ENCODE data around the gene FAM53B.

FAM53B gene

DNA sequence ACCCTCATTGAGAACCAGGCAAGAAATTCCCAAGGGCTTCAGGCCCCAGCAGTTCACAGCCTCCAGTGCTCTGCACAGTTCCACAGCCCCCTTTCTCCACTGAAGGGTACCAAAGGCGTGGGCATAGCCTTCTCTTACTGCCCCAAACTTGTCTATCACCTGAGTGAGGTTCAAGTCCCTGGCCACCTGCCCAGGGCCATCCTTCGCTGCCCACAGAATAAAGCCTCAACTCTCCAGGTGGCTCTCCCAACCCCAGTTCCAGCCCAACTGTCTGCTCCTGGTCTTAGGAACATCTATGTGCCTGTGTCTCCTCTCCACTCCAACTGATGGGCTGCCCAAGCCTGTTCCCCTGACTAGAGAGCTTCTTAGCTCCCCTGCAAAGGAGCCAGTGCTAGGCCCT lies 79.1 kb downstream of the FAM53B start:
- DNase-seq (ENCODE audit: low read depth in 2 of 3, low spot score in 1 of 3): no peak

DNA sequence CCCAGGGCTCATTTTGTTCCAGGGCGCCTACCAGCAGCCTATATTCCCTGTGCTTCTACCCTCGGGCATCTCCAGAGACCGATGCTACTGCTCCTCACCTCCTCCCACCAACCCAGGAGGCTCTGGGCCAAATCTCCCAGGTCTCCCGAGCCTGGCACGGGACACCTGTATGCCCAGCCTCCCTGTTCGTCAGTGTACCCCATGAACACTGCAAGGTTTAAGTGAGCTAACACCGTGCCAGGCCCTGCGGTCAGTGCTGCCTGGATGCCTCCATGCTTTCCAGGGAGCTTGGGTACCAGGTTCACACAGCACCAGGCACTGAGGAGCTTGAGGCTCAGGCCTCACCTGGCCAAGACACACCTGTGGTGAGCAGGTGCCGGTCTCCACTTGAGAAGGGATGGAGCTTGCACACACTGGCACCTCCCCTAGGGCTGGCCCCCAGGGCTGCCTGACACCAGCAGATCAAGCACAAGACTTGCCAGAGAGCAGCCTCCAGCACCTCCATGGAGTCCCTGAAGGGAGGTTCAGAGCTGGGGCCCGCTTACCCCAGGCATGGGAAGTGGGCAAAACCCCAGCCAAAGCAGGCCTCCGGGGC lies 80.3 kb downstream of the FAM53B start:
- DNase-seq (ENCODE audit: low read depth in 2 of 3, low spot score in 1 of 3): no peak

DNA sequence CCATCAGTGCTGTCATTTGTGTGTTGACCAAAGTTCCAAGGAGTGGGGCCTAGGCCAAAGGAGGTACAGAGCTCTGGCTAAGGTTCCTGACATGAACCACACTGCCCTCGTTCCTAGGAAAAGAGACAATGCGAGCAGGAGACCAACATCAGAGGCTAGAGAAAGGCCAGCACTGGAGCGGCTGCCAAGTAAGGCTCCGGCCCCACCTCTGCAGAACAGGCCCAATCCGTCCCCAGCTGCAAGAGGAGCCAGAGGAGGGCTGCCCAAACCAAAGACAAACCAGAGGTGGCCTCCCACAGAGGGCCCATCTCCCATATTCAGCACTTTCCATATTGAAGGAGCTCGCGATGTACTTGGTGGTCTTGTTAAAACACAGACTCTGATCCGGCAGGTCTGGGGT lies 81.0 kb downstream of the FAM53B start:
- no peak for DNase-seq (ENCODE audit: low read depth in 2 of 3, low spot score in 1 of 3)

DNA sequence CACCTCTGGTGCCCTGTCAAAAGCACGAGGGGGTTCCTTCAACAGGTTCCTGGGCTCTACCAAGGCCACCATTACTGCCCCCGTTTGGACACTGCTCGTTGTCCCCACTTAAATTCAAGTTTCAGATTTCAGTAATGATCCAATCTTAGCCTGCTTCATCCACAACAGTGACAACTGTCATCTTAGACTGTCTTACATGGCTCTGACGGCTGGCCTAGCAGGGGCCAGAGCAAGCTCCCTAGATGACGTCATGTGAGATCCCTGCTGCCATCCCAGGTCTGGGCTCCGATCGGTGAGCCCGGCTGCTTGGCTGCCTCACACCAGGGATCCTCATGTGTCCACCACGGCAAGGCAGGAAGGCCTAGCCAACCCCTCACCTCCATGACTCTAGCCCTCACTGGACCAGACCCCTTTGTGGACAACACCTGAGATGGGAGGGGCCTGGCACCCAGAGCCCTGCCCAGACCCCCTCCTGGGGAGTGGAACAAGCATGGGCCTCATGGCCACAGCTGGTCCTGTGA lies 82.5 kb downstream of the FAM53B start:
- no peak for DNase-seq (ENCODE audit: low read depth in 2 of 3, low spot score in 1 of 3)

DNA sequence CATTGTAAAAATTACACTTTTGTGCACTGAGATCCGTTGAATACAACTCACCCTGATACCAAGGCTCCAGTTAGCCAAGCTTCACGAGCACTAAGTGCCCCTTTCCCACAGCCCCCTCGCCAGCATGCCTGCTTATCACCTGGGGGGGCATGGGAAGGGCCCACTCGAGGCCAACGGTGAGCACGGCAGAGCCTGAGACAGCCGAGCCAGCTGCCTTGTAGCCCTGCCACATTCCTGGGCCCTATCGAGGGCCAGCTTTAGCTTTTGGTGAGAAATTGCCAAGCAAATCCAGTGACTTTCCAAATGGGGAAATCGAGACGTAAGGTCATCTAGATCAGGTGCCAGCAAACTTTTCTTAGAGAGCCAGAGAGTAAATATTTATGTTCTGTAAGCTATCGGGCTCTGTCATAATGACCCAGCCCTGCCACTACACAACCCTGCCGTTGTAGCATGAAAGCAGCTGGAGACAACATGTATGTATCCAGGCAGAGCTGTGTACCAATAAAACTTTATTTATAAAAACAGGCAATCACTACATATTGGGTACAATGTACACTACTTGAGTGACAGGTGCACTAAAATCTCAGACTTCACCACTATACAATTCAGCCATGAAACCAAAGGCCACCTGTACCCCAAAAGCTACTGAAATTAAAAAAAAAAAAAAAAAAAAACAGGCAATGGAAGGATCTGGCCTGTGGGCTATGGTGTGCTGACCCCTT lies 83.6 kb downstream of the FAM53B start:
- no peak for DNase-seq (ENCODE audit: low read depth in 2 of 3, low spot score in 1 of 3)

DNA sequence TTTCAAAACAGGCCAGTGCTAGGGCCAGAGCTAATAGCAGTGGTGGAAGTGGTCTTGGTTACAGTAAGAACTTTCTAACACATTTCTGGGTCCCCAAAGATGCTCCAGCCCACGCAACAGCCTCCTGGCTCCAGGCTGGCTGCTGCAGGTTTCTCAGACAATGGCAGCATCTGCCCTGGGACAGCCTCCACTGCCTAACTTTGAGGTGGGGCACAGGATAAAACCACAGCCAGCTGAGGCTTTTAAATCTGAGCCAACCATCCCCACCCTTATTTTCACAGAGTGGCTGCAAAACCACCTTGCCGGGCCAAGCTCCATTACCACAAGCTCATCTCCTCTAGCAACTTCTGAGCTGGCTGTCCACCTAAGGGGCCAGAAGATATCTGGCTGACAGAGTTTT lies 84.8 kb downstream of the FAM53B start:
- no peak for DNase-seq (ENCODE audit: low read depth in 2 of 3, low spot score in 1 of 3)

DNA sequence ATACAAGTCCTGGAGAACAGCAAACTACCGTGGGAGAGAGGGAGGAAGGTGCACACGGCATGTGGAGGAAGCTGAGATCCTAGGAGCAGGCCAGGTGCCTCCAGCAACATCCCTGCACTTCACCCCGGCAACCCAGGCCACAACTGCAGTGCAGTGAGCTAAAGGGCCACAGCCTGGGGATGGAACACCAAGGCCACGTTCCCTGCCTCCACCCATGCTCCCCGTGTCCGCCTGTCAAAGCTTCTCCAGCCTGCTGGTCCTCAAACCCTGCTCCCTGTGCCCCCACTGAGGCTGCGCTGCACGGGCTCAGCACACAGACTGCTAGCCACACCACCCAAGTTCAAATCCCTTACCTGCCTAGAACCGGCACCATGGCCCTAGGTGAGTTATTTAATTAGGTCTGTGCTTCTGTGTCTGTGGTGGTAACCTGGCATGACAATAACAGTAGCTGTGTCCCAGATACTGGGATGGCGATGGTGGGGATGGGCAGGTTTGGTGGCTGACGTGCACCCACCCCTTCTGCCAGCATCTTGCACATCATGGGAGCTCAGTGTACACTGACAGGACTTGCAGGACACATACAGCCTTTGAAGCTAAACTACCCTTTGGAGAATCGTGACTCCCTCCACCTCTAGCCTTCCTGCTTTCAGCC lies 85.5 kb downstream of the FAM53B start:
- DNase-seq (ENCODE audit: low read depth in 2 of 3, low spot score in 1 of 3): no peak

DNA sequence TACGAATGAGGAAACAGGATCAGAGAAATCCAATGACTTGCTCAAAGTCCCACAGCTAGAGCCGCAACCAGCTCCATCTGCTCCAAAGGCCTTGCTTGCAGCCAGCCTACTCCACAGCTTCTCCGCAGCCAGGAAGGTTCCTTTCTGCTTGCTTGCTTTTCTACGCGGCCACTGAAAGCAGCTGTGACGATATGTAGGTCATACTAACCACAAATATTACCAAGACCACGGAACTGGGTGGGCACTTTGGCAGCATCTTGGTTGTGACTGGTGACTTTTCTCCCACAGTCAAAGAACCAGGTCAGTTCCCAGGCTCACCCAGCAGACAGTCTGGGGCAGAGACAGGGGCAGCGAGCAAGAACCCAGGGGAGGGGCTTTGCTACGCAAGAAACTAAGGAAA lies 86.4 kb downstream of the FAM53B start:
- DNase-seq (ENCODE audit: low read depth in 2 of 3, low spot score in 1 of 3): no peak

DNA sequence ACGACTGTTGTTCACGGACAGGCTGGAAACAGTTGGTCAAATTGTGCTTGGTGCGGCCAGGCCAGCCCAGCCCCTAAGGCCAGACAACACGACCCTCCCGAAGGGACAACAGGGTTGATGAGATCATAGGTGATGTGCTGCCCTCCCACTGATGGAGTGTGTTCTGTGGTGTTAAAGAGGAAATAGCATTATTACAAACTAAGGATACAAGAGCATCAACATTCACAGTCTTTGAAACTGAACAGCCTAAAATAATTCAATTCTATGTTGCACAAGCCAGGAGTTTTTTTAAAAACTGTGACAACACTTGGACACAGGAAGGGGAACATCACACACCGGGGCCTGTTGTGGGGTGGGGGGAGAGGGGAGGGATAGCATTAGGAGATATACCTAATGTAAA lies 87.6 kb downstream of the FAM53B start:
- no peak for DNase-seq (ENCODE audit: low read depth in 2 of 3, low spot score in 1 of 3)

DNA sequence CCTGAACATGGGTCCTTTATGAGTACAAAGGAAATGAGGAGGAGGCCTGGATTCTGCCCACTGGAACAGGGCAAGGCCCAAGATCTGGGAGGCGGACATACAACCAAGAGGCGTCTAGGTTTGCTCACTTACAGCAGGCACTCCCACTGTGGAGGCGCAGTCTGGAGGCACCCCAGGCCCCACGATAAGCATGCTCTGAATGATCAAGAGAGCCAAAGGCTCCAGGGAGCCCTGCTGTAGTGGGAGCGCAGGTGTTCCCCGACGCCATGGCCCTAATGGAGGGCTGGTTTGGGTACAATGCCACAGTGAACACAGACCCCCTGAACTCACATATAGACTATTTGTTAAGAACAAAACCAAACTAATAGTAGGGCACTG lies 88.1 kb downstream of the FAM53B start:
- DNase-seq (ENCODE audit: low read depth in 2 of 3, low spot score in 1 of 3): no peak

DNA sequence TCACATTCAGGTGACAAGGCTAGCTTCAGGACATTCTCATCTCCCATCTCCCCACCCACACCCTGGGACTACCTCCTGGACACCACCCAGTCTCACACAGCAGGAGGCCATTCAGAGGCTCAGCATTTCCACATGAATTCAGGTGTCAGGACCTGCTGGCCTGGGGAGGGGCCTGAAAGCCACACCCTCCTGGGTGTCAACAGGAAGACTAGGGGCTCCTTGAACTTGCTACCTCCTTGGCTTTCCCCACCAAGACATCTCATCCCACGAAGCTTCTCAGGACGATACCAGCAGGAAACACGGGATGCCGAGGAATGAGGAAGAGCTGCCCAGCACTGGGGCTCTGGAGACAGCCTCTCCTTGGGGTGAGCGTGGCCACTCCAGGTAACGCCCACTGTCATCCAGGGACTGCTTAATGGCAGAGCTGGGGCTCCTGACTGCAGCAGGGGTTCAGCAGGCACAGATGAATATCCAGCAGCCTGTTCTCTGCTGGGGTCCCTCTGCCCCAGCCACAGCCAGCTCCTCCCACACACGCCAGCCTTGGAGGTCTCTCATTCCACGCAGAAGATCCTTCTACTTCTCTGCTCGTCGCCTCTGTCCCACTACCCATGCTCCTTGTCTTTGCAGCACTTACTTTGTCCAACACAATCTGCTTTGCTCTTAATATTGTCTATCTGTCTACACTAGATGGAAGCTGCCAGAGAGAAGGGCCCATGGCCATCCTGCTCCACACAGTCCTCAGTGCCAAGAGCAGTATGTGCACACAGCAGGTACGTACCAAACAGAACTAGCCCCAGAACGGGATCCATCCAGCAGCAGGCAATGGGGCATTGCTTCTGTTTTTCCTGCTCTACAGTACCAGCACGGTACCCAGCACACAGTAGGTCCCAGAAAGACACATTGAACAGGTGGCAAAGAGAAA lies 88.7 kb downstream of the FAM53B start:
- no peak for DNase-seq (ENCODE audit: low read depth in 2 of 3, low spot score in 1 of 3)

DNA sequence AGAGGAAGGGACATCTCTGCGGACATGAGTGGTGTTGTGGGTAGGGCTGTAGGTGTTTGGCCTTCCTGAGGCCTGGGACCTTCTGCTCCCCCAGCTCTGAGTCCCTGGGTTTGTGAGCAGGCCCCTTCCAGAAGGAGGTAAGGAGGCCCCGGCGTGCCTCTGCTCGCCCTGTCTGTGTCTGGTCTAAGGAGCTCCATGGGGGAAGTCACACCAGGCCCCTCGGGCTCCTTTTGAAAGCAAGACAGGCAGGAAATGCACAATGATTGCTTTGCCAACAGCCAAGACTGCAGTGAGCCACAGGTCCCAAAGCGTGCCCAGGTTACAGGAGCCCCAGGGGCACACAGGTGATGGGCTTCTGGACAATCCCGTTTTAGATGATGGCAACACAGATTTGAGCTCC lies 89.5 kb downstream of the FAM53B start:
- no peak for DNase-seq (ENCODE audit: low read depth in 2 of 3, low spot score in 1 of 3)

DNA sequence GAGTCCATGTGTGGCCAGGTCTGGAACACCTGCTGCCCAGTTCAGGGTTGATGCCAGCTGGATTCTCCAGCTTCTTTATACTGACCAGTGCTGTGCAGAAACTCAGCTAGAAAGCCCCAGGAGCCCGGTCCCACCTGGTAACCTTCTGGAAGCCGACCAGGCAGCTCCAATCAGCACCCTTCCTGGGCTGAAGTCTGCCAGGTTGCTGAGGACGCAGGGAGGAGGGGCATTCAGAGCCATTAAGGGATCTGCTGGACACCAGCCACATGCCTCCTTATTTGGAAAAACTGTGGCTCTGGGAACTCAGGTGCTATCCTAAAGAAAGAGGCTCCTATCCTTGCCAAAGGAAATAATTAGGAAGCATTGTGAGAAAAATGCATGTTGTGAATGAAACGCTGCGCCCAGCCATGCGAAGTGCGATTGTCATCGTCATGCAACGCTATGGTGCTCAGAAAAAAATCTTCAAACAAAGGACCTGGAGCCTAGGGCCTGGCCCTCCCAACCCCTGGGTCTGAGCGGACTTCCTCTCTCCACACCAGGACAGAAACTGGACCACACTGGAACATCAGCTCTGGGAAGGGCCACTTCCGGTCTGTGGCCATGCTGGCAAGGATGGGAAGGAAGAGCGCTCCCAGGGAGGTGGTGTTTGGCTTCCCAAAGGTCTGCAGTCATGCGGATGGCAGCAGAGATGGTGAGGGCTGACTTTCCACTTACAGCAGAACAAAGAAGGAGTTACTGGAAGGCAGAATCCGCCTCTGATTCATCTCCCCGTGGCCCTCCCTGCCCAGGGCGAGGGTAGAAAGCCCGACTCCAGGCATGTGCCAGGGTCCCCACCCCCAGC lies 90.1 kb downstream of the FAM53B start:
- no peak for DNase-seq (ENCODE audit: low read depth in 2 of 3, low spot score in 1 of 3)

DNA sequence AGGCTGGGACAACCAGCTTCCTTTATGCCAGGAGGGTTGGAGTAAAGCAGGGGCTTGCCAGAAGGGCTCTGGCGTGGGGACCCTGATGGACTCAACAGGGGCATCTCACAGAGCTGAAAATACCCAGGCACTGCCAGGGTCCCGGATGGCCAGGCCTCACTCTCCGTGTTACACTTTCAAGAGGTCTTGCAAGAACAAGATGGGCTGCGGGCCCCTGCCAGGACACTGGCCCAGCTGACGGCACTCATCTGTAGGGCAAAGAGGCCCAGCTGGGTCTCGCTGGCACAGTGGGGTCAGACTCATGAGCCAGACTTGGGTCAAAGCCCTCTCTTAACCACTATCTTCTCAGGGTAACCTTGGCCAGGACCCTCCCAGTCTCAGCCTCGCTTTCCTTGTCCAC lies 90.9 kb downstream of the FAM53B start:
- no peak for DNase-seq (ENCODE audit: low read depth in 2 of 3, low spot score in 1 of 3)

DNA sequence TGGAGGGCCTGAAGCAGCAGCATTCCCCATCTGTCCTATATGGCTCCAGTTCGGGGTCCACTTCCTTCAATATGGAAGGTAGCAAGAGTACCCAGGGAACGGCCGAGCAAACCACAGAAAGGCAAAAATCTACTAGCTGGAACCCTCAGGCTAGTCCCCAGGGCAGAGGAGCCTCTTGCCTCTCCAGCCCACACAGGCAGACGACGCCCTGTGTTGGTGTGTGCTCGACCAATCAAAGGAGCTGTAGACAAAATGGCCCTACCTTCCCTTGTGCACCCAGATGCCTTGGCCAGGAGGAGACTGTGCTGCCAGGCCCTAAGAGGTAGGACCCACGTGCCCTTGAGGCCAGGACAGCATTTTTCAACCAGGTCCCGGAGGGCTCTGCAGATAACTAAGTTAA lies 91.5 kb downstream of the FAM53B start:
- no peak for DNase-seq (ENCODE audit: low read depth in 2 of 3, low spot score in 1 of 3)

DNA sequence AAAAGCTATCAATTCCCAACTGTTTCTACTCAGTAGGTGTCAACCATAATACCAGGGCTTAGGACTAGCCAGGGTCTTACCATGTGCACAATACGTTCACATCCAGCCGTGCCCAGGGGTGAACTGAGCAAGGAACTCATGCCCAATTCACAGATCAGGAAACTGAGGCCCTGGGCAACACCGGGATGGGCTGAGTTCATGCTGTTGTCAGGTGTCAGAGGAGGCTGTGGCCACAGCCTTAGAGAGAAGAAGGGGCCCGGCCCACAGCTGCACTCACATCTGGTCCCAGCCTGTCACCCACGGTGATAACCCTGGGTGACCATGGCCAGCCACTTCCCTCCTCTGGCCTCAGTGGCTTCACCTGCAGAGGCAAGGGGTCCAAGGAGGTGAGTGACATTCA lies 92.0 kb downstream of the FAM53B start:
- no peak for DNase-seq (ENCODE audit: low read depth in 2 of 3, low spot score in 1 of 3)

DNA sequence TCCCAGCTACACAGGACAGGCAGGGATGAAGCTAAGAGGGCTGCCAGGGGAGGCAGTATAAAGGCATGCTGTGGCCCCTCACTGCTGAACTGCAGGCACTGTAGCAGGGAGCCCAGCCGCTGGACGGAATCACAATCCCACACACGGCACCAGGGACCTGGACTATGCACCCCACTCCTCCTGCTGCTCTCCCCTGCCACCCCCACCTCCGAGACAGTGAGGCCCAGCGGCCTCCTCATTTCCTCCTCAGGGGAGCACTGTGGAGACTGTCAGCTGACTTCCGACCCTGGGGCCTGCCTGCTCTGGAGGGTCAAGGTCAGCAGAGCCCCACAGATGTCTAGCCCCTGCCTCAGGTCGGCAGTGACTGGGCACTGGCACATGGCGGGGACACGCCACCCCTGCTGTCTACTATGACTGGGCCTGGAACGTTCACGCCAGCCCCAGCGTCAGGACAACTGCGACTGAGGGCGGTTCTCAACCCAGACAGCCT lies 92.7 kb downstream of the FAM53B start:
- no peak for DNase-seq (ENCODE audit: low read depth in 2 of 3, low spot score in 1 of 3)

DNA sequence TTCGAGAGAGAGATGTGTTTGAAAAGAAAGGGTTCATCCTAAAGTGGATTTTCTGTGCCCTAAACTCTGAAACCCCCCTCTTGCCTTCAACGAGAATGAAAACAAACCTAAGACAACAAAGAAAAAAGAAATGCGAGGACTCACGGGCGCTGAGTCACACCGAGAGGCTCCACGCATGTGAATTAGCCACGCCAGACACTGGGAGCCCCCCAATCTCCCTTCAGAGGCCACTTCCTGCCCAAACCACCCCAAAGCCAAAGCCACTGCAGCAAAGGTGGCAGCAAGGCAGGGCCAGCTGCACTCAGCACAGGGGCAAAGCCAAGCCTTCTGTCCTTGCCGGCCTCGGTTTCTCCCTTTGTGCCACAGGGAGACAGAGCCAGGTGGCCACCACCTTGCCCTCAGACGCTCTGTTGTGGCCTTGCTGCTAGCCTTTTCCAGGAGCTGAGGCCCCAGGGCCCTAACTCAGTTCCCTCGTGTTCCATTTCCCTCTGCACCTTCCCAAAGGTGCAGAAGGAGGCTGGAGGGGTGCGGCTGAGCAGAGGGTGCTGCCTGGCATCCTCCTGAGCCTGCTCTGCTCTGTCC lies 93.3 kb downstream of the FAM53B start:
- peak in 1 of 3 donors; percentile 28 for DNase-seq (ENCODE audit: low read depth in 2 of 3, low spot score in 1 of 3)

DNA sequence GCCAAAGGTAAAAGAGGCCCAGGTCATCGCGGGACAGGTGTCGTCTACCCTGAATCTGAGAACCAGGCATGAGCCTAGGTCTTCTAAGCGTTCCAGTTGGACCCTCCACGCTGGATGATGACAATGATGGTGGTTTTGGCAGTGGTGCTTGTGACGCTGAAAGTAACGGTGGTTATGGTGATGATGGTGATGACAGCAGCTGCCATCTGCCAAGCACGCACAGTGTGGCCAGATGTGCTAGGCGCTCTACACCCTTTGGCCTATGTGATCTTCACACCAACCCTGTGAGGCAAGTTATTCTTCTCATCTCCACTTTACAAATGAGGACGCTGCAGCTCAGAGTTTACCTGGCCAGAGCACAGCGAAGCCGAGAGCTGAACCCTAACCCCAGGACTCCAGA lies 93.9 kb downstream of the FAM53B start:
- no peak for DNase-seq (ENCODE audit: low read depth in 2 of 3, low spot score in 1 of 3)

DNA sequence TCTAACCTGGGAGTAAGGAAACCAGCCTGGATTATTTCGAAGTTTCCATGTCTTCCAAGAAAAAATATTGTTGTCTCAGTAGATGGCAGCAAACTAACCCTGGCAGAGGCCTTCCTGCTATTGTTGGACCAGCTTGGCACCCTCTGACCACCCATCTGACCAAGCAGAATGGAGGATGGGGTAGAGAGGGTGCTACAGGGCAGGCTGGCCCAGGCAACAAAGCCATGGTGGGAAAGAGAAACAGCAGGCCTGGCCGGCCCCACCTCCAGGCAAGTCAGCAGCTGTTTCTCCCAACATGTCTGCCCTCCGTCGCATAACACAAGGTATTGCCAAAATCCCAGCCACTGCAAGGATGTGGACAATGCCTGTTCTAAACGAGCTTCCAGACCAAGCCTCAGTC lies 95.0 kb downstream of the FAM53B start:
- no peak for DNase-seq (ENCODE audit: low read depth in 2 of 3, low spot score in 1 of 3)

All from stimulated activated CD4-positive, alpha-beta T cell treated with anti-CD3 and anti-CD28 coated beads, Interleukin-12 subunit alpha, Interleukin-12 subunit beta, amount 100 ng/mL, for 48 hours (primary cell).